Naive thymus-derived CD8-positive, alpha-beta T cell (primary cell): Measurements from ENCODE around the gene PASK. TPM values are rescaled to one million over a fixed set of nuclear protein-coding genes. Genes with fewer than 3 reads are reported as not detected.
A peak's percentile ranks its signal among the peaks of the same experiment; 100 is the strongest.

Experiments used
- ATAC-seq, 2 donors: fragments of 150-1000 bp; cut with Tn5 transposase in 1 of 2; sonication (Bioruptor Pico), chemical (Tn5 transposase) in 1 of 2; 1 replicate in 1 of 2; 2 replicates in 1 of 2; pipeline ENCODE4 v1.10.0; 2021; ENCODE audit warnings: mild to moderate bottlenecking in 2 of 2, moderate library complexity in 2 of 2
- POLR2A ChIA-PET: fragments of 350-600 bp; sonication (Branson Sonifier 250); formaldehyde crosslinking; loops from one replicate; lab custom pipeline; 2021; ENCODE audit warnings: antibody characterized with exemption; lab: Charles Lee
- DNase-seq, 10 donors: peaks; one replicate each; pipeline versions ENCODE4 v3.0.0 to v3.0.0-alpha.2; 2020 to 2022
- H3K27ac Mint-ChIP-seq, 10 donors: one replicate each; pipeline ENCODE4 v1.8.0; 2020 to 2022; ENCODE audit warnings: mild to moderate bottlenecking in 10 of 10, mixed read lengths in 10 of 10, moderate library complexity in 4 of 10, inconsistent platforms in 1 of 10
- H3K27me3 Mint-ChIP-seq, 5 donors: one replicate each; pipeline ENCODE4 v1.8.0; 2021 to 2022; ENCODE audit warnings: mixed read lengths in 5 of 5
- H3K36me3 Mint-ChIP-seq, 3 donors: one replicate each; pipeline ENCODE4 v1.8.0; 2020 to 2022; ENCODE audit warnings: mixed read lengths in 3 of 3, mild to moderate bottlenecking in 2 of 3, inconsistent platforms in 1 of 3
- H3K4me1 Mint-ChIP-seq, 4 donors: one replicate each; pipeline ENCODE4 v1.8.0; 2021 to 2022; ENCODE audit warnings: mixed read lengths in 4 of 4
- H3K4me3 Mint-ChIP-seq, 10 donors: one replicate each; pipeline ENCODE4 v1.8.0; 2020 to 2022; ENCODE audit warnings: mild to moderate bottlenecking in 10 of 10, mixed read lengths in 10 of 10, moderate library complexity in 6 of 10, inconsistent platforms in 1 of 10
- H3K9me3 Mint-ChIP-seq, 9 donors: one replicate each; pipeline ENCODE4 v1.8.0; 2020 to 2022; ENCODE audit warnings: mixed read lengths in 9 of 9, mild to moderate bottlenecking in 3 of 9, inconsistent platforms in 1 of 9, moderate library complexity in 1 of 9
- polyA plus RNA-seq, 3 donors: library from polyadenylated mRNA; unstranded; fragments of 300-500 nt; fragmentation: Illumina TruSeq; gene quantifications; one replicate each; pipeline ENCODE4 v1.2.3, GENCODE V29; 2021
- total RNA-seq, 8 experiments: library from RNA in 2 of 8; stranded (reverse) in 2 of 8; gene quantifications; one replicate each; pipeline ENCODE4 v1.2.3 and lab custom pipeline; 2021 to 2026

Gene PASK
- total and polyA plus RNA-seq, 5 experiments from 2014 or later = 68.3 to 574 (median 78.7) TPM

- Mint-ChIP-seq H3K27me3 (no peaks in the 10 kb centered on the region), H3K9me3 (peaks cover 0 to 4% (median 0%) of the 10 kb centered on the region in 9 donors), H3K4me3 (no peak overlapping the region), H3K36me3 (peaks cover 10 to 46% (median 35%) of the 10 kb centered on the region in 3 donors), H3K27ac (peak overlapping the region in 5 of 10 donors; percentile 6 to 84 (median 57)), H3K4me1 (peaks cover 11 to 18% (median 13%) of the 10 kb centered on the region in 4 donors)
- POLR2A ChIA-PET = interaction anchor here (0.7 to 1.6 kb wide), 5 partner anchors 9 to 90 kb away, joined by 3 to 4 read pairs (median 3); partner anchors contain the start of gene MTERF4
- DNase-seq (no peak), ATAC-seq (no peak)
Observed at GRCh38 chr2:241116606-241117560, 32.4 kb downstream of the PASK start.

GRCh38 chr2:241115361-241115760 is 33.9 kb downstream of the PASK start:
- no peak for DNase-seq
- peaks cover 0 to 1% (median 0%) of the 10 kb centered on the region in 9 donors for H3K9me3 Mint-ChIP-seq
- no peaks in the 10 kb centered on the region for H3K27me3 Mint-ChIP-seq
- H3K4me3 Mint-ChIP-seq = no peak overlapping the region
- H3K36me3 Mint-ChIP-seq = peaks cover 0 to 31% (median 27%) of the 10 kb centered on the region in 3 donors
- peak overlapping the region in 3 of 10 donors; percentile 24 to 45 (median 38) for H3K27ac Mint-ChIP-seq
- ATAC-seq = no peak
- POLR2A ChIA-PET = interaction anchor here (17.2 kb wide), 1 partner anchor 27 kb away, joined by 473 read pairs; no protein-coding TSS in a partner anchor
- peaks cover 15 to 33% (median 26%) of the 10 kb centered on the region in 4 donors for H3K4me1 Mint-ChIP-seq

- POLR2A ChIA-PET = interaction anchor here (5.5 to 17.2 kb wide), 2 partner anchors 13 to 26 kb away, joined by 152 to 473 read pairs; partner anchors contain the start of gene MTERF4
- Mint-ChIP-seq H3K4me3 (peak overlapping the region in 2 of 10 donors; percentile 8 to 29), H3K4me1 (peaks cover 19 to 38% (median 31%) of the 10 kb centered on the region in 4 donors), H3K27me3 (no peaks in the 10 kb centered on the region), H3K27ac (peak overlapping the region in 3 of 10 donors; percentile 75 to 81 (median 80)), H3K36me3 (peaks cover 0 to 32% (median 25%) of the 10 kb centered on the region in 3 donors), H3K9me3 (no peaks in the 10 kb centered on the region)
- DNase-seq = no peak
- ATAC-seq = no peak
Observed at GRCh38 chr2:241114836-241115235, 34.4 kb downstream of the PASK start.

GRCh38 chr2:241112592-241112991 is 36.7 kb downstream of the PASK start:
- POLR2A ChIA-PET = interaction anchor here (0.9 to 17.2 kb wide), 16 partner anchors 11 to 203 kb away, joined by 3 to 473 read pairs (median 6); partner anchors contain the start of genes HDLBP, MTERF4, PASK and PPP1R7
- Mint-ChIP-seq H3K27ac (peak overlapping the region; percentile 92 to 99 (median 98)), H3K4me1 (peaks cover 30 to 60% (median 50%) of the 10 kb centered on the region in 4 donors), H3K27me3 (no peaks in the 10 kb centered on the region), H3K36me3 (peaks cover 0 to 32% (median 30%) of the 10 kb centered on the region in 3 donors), H3K9me3 (peaks cover 0 to 3% (median 0%) of the 10 kb centered on the region in 9 donors), H3K4me3 (peak overlapping the region; percentile 85 to 99 (median 94))
- DNase-seq = peak in 9 of 10 donors; percentile 44 to 80 (median 65)
- ATAC-seq = peak; percentile 52 to 63

GRCh38 chr2:241112046-241112445 is 37.2 kb downstream of the PASK start:
- H3K9me3 Mint-ChIP-seq = peaks cover 0 to 3% (median 0%) of the 10 kb centered on the region in 9 donors
- DNase-seq = no peak
- peak overlapping the region; percentile 85 to 99 (median 94) for H3K4me3 Mint-ChIP-seq
- no peak for ATAC-seq
- POLR2A ChIA-PET = interaction anchor here (1.0 to 17.2 kb wide), 15 partner anchors 10 to 203 kb away, joined by 3 to 473 read pairs (median 6); partner anchors contain the start of genes HDLBP, MTERF4, PASK and PPP1R7
- peaks cover 0 to 32% (median 31%) of the 10 kb centered on the region in 3 donors for H3K36me3 Mint-ChIP-seq
- no peaks in the 10 kb centered on the region for H3K27me3 Mint-ChIP-seq
- peaks cover 30 to 64% (median 54%) of the 10 kb centered on the region in 4 donors for H3K4me1 Mint-ChIP-seq
- peak overlapping the region; percentile 92 to 99 (median 98) for H3K27ac Mint-ChIP-seq

- POLR2A ChIA-PET = interaction anchor here (1.0 to 17.2 kb wide), 14 partner anchors 10 to 204 kb away, joined by 3 to 473 read pairs (median 6); partner anchors contain the start of genes HDLBP, MTERF4, PASK and PPP1R7
- Mint-ChIP-seq H3K27me3 (no peaks in the 10 kb centered on the region), H3K4me3 (peak overlapping the region; percentile 85 to 99 (median 94)), H3K4me1 (peaks cover 27 to 61% (median 56%) of the 10 kb centered on the region in 4 donors), H3K36me3 (peaks cover 0 to 34% (median 32%) of the 10 kb centered on the region in 3 donors), H3K27ac (peak overlapping the region; percentile 92 to 99 (median 98)), H3K9me3 (peaks cover 0 to 3% (median 0%) of the 10 kb centered on the region in 9 donors)
- peak in 7 of 10 donors; percentile 26 to 59 (median 47) for DNase-seq
- ATAC-seq = peak; percentile 37 to 59
Observed at GRCh38 chr2:241111440-241111805, 37.8 kb downstream of the PASK start.

GRCh38 chr2:241110607-241111439 is 38.4 kb downstream of the PASK start:
- Mint-ChIP-seq H3K4me3 (peak overlapping the region; percentile 85 to 99 (median 94)), H3K9me3 (peaks cover 0 to 3% (median 0%) of the 10 kb centered on the region in 9 donors), H3K4me1 (peaks cover 25 to 64% (median 58%) of the 10 kb centered on the region in 4 donors), H3K27me3 (no peaks in the 10 kb centered on the region), H3K36me3 (peaks cover 0 to 36% (median 31%) of the 10 kb centered on the region in 3 donors), H3K27ac (peak overlapping the region; percentile 92 to 99 (median 98))
- DNase-seq (peak in 1 of 10 donors; percentile 30), ATAC-seq (peak; percentile 19 to 28)
- POLR2A ChIA-PET = interaction anchor here (0.6 to 17.2 kb wide), 18 partner anchors 9 to 771 kb away, joined by 3 to 473 read pairs (median 6); partner anchors contain the start of genes HDLBP, MTERF4, PASK and PPP1R7

- POLR2A ChIA-PET = interaction anchor here (0.6 to 17.2 kb wide), 17 partner anchors 8 to 772 kb away, joined by 3 to 473 read pairs (median 6); partner anchors contain the start of genes HDLBP, MTERF4, PASK and PPP1R7
- Mint-ChIP-seq H3K4me3 (peak overlapping the region; percentile 85 to 99 (median 94)), H3K36me3 (peaks cover 0 to 40% (median 29%) of the 10 kb centered on the region in 3 donors)
Observed at GRCh38 chr2:241110089-241110606, 39.1 kb downstream of the PASK start.

GRCh38 chr2:241109210-241110088 is 39.8 kb downstream of the PASK start:
- Mint-ChIP-seq H3K4me3 (peak overlapping the region; percentile 85 to 99 (median 94)), H3K4me1 (peaks cover 23 to 77% (median 63%) of the 10 kb centered on the region in 4 donors), H3K36me3 (peaks cover 0 to 33% (median 23%) of the 10 kb centered on the region in 3 donors), H3K27me3 (no peaks in the 10 kb centered on the region), H3K27ac (peak overlapping the region; percentile 92 to 99 (median 98)), H3K9me3 (peaks cover 0 to 3% (median 0%) of the 10 kb centered on the region in 9 donors)
- ATAC-seq (peak in 1 of 2 donors; percentile 27), DNase-seq (peak in 1 of 10 donors; percentile 68)
- POLR2A ChIA-PET = interaction anchor here (1.0 to 17.2 kb wide), 15 partner anchors 8 to 206 kb away, joined by 3 to 473 read pairs (median 6); partner anchors contain the start of genes HDLBP, MTERF4, PASK and PPP1R7

More at GRCh38 chr2:241110089-241110606, 39.1 kb downstream of the PASK start:
- DNase-seq (peak in 1 of 10 donors; percentile 43), ATAC-seq (peak in 1 of 2 donors; percentile 5)
- Mint-ChIP-seq H3K4me1 (peaks cover 24 to 71% (median 61%) of the 10 kb centered on the region in 4 donors), H3K27me3 (no peaks in the 10 kb centered on the region), H3K27ac (peak overlapping the region; percentile 92 to 99 (median 98)), H3K9me3 (peaks cover 0 to 3% (median 0%) of the 10 kb centered on the region in 9 donors)
